Posterior vena cava (tissue), 2 donors: ENCODE results near the gene PYCARD. TPM values are rescaled to one million over a fixed set of nuclear protein-coding genes. Genes with fewer than 3 reads are reported as not detected.

Experiments used
- DNase-seq: peaks from one replicate; pipeline ENCODE4 v3.0.0-alpha.2; 2020; ENCODE audit warnings: low spot score
- intact Hi-C, 2 donors: fragments of 100-400 bp; cut with DNase I; formaldehyde crosslinking; loops; one replicate each; pipeline versions ENCODE4 v1.14.1 to v1.14.2; 2022 to 2023
- total RNA-seq, 2 donors: library from RNA; stranded (reverse); fragmentation: NEBNext Ultra II Directional; extraction: Animal tissue kit (Norgen Biotek cat#: 25700); gene quantifications; one replicate each; pipeline ENCODE4 v1.2.1, GENCODE V29; 2021
- donor health status: DM: yes; HTN: yes; CAD: no.
- donor health status: DM: yes; HTN: yes; CAD: no.

Gene PYCARD
- total RNA-seq, 2 donors from 2014 or later: 13.0 to 23.9 TPM

DNA sequence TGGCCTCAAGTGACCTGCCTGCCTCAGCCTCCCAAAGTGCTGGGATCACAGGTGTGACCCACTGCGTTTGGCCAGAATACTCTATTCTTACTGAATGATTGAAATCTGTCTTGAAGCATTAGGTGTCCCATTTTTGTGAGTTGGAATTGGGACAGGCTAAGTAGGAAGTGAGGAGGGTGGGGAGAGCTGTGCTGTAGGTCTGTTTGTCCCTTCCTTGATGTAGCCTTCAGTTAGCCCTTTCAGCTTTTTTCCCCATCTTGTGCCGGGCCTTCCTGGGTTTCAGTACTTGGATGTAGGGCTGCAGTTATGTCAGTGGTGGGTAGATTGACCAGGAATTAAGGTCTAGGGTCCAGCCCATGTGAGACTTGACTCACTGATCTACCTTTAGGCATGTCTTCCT lies 8.7 kb downstream of the PYCARD start:
- DNase-seq: peak; percentile 8
- intact Hi-C loops: no loop called here

DNA sequence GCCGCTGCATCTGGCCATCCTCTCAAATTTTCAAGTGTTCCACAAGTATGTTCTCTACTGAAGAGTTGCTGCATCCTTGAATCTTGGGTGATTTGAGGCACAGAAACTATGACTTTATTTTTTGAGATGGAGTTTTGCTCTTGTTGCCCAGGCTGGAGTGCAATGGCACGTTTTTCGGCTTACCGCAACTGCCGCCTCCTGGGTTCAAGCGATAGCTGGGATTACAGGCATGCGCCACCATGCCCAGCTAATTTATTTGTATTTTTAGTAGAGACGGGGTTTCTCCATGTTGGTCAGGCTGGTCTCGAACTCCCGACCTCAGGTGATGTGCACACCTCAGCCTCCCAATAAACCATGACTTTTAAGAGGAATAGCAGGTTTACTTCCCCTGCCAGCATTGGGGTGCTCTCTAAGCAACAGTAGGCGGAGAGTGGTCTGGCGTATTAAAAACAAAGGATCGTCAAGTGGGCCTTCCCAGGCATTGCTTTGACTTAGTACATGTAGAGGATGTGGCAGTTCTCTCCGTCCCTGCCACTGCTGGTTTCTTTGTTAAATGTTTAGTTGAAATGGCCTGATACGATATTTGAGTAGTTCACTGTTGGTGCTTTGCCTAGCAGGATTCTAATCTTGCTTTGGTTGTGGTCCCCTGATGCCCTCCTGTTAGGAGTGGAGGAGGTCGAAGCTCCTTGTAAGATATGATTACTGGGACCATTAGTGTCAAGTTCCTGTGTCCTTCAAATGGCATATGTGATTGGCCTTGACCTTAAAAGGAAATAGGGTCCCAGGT lies 9.5 kb downstream of the PYCARD start:
- peak; percentile 24 for DNase-seq
- intact Hi-C loops: no loop called here

DNA sequence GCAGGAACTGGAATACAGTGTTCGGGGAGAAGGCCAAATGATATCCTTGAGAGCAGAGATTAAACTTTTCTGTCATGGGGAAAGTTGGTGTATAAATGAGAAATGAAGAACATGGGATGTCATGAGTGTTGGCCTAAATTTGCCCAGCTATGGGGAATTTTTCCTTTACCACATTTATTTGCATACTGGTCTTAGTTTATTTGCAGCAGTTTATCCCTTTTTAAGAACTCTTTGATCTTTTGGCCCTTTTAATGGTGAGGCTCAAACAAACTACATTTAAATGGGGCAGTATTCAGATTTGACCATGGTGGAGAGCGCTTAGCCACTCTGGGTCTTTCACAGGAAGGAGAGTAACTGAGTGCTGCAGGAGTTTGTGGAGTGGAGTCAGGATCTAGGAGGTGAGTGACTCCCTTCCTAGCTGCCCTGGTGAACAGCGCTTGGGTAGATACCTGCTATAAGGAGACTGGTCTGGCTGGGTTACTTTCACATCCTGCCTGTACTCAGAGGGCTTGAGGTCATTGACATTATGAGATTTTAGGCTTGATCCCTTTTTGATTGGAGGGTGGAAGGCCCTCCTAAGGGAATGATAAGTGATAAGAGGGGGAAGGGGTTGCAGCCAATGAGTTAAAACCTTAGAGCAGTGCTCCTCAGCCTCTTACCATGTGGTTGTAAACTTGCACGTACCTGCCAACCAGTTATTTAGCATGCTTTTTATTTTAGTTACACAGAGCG lies 10.7 kb downstream of the PYCARD start:
- intact Hi-C loops: no loop called here
- DNase-seq: peak; percentile 8

DNA sequence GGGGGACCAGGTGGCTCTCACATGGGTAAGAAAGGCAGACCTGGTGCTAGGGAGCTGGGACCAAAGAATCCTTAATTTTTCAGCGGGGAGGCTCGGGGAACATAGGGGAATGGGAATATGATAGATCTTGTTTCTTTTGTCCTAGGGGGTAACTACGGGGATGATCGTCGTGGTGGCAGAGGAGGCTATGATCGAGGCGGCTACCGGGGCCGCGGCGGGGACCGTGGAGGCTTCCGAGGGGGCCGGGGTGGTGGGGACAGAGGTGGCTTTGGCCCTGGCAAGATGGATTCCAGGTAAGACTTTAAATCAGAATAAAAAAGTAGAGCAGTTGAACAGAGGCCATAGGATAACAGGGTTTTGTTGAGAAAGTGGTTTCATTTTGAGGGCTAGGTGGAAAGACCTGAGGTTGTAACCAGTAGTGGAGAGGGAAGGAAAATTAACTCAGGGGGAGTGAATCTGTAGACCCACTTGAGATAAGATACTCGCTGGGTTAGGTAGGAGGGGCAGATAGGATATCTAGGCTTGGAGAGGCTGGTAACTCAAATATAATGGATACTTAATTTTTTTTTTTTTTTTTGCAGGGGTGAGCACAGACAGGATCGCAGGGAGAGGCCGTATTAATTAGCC lies 11.6 kb downstream of the PYCARD start:
- intact Hi-C loops: no loop called here
- DNase-seq: peak; percentile 64

DNA sequence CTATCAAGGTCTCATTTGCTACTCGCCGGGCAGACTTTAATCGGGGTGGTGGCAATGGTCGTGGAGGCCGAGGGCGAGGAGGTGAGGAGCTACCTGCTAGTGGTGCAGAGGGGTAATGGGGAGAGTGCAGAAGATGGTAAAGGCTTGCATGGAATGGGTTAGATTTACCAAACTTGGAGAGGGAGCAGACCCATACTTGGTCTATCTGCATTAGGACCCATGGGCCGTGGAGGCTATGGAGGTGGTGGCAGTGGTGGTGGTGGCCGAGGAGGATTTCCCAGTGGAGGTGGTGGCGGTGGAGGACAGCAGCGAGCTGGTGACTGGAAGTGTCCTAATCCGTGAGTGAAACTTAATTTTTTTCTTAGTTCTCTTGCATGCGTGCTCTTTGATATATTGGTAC lies 12.5 kb downstream of the PYCARD start:
- DNase-seq: peak; percentile 51

DNA sequence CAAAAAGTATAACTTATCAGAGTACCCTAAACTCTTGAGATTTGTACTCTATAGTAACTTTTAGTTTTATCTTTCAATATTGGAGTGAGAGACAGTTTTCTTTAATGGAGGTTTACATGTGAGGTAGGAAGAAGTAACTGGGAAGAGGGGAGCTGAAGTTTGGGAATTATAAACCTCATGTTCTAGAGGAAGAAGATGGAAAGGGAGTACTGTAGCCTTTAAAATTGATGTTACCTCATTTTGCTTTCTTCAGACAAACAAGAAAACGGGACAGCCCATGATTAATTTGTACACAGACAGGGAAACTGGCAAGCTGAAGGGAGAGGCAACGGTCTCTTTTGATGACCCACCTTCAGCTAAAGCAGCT lies 13.2 kb downstream of the PYCARD start:
- intact Hi-C loops: loop anchor here in 1 of 2 donors (10.0 kb wide), 1 partner anchor 255 kb away; the partner anchor contains the start of gene ZNF843
- no peak for DNase-seq

More for the DNA sequence above, 12.5 kb downstream of the PYCARD start:
- intact Hi-C loops: no loop called here

DNA sequence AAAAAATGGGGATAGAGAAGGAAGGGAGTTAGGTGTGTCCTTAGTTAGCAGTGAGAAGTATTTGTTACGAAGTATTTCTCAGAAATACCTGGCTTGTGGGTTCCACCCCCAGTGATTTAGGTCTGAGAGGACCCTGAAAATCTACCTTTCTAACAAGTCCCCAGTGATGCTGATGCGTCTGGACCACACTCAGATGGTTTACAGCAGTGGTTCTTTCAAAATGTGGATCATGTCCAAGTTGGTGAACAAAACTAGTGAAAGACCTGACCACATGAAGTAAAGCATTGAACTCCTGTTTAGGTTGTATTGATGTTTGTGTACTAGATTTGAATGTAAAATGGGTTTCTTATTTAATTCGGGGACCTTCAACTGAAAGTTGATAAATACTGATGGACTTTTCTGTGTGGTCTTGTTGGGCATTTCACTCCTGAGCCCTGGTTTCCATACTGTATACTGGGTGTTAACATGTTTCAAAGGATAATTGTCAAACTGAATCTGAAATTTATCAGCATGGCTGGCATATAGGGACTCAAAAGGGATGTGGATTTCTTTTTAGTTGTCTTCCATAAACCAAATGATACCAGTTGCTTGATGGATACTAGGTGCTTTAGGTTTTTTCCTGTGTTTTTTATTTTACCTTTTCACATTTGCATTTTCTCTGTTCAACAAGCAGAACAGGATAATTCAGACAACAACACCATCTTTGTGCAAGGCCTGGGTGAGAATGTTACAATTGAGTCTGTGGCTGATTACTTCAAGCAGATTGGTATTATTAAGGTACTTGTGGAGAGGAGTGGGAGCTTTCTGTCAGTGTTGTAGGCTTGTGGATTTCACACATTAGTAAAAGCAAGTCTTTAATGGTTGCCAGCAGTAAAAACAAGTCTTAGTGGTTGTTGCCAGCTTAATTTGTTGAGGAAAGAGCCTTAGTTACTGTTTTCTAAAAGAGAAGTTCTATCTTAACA lies 13.8 kb downstream of the PYCARD start:
- DNase-seq: peak; percentile 3
- intact Hi-C loops: loop anchor here in 1 of 2 donors (10.0 kb wide), 1 partner anchor 256 kb away; the partner anchor contains the start of gene ZNF843

DNA sequence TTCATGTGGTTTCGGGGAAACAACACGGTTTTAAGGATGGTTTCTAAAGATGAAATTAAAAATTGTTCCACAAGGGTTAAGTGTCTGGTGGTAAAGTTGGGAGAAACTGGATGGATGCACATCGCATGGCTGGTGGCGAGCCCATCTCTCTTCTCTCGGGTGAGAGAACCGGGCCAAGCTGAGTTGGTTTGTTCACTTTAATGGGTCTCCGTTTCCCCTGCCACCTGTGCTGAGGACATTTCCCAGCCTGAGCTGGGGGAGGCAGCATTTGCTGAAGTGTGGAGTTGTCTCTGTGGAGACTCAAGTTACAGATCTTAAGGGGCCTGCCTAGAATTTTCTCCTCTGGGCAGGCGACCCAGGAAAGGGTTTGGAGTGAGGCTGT lies 14.8 kb downstream of the PYCARD start:
- DNase-seq: peak; percentile 47
- intact Hi-C loops: loop anchor here in 1 of 2 donors (10.0 kb wide), 1 partner anchor 257 kb away; the partner anchor contains the start of gene ZNF843

DNA sequence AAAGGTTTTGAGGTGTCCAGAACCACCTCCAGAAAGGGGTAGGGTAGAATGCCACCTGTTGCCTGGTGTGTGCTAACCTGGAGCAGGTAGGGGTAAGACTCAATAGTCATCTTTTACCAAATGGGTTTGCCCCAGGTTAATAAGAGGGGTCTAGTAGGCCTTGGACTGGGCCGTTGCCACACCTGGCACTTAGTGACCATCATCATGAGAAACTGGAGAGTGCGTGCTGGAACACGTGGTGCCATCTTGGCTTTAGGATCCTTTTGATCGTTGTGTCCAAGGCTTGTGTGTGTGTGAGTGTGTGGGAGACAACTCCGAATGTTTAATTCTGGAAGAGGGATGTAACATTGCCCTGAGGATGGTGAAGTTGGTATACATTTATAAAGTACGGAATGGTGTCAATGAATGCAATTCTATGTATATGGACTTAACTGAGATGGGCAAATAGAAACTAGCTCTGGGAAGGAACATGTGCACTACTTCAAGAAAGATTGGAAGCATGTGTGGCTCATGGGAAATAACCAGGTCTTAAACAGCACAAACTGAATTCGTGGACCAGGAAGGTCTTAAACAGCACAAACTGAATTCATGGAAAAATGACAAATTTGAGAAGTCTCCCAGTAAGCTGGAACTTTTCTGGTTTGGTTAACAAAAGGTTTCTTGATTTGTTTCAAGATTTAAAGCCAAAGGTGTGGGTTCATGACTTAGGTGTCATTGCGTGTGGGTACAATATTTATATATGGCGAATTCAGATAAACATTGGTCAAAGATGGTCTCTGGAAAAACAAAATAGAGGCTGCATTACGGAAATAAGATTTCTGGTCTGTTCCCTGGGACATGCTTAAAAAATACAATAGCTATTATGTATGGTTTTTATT lies 15.4 kb downstream of the PYCARD start:
- intact Hi-C loops: loop anchor here in 1 of 2 donors (1.0 to 10.0 kb wide), 2 partner anchors 14 to 258 kb away; partner anchors contain the start of gene ZNF843
- peak; percentile 61 for DNase-seq

DNA sequence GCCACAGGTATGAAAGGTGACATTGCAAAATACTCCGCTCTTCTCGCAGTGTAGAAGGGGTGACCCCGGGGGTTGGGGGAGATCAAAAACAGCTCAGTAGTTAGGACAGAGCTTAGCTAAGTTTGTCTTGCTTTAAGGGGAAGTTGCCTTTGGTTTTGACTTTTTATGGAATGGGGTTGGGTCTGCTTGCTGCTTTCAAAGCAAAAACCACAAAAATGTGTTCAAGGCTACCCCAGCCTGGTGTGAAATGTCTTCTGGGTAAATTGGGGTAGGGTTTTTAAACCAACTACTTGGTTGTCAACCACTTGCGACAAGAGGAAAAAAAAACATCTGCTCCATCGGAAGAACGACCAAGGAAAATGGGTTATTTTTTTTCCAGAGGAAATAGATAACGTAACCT lies 16.4 kb downstream of the PYCARD start:
- DNase-seq: no peak
- intact Hi-C loops: loop anchor here in 1 of 2 donors (1.0 to 10.0 kb wide), 2 partner anchors 15 to 259 kb away; partner anchors contain the start of gene ZNF843

DNA sequence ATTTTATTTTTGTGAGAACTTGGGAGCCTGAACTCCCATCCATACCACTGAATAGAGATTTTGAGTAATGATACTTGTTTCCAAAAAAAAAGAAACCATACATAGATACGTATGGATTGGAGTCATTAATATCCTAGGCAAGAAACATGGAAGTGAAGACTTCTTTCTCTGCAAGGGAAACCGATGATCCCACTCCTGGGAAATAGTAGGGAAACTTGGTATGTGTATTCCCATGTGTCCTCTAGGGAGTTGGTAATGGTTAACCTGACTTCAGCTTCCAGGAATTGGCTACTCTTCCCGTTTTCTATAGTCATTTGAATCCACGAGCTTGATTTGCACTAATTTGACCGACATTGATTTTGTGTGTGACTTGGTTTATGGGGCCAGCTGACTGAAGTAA lies 17.2 kb downstream of the PYCARD start:
- intact Hi-C loops: loop anchor here in 1 of 2 donors (10.0 kb wide), 1 partner anchor 259 kb away; the partner anchor contains the start of gene ZNF843
- DNase-seq: no peak

DNA sequence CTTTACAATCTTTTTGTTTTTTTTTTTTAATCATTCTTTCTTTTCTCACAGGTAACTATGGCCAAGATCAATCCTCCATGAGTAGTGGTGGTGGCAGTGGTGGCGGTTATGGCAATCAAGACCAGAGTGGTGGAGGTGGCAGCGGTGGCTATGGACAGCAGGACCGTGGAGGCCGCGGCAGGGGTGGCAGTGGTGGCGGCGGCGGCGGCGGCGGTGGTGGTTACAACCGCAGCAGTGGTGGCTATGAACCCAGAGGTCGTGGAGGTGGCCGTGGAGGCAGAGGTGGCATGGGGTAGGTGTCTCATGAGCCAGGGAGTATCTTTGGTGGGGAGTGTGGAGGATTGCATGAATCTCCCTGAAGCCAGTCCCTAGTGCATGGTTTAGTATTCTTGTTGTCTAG lies 17.7 kb downstream of the PYCARD start:
- peak; percentile 59 for DNase-seq
- intact Hi-C loops: loop anchor here in 1 of 2 donors (10.0 kb wide), 1 partner anchor 260 kb away; the partner anchor contains the start of gene ZNF843

DNA sequence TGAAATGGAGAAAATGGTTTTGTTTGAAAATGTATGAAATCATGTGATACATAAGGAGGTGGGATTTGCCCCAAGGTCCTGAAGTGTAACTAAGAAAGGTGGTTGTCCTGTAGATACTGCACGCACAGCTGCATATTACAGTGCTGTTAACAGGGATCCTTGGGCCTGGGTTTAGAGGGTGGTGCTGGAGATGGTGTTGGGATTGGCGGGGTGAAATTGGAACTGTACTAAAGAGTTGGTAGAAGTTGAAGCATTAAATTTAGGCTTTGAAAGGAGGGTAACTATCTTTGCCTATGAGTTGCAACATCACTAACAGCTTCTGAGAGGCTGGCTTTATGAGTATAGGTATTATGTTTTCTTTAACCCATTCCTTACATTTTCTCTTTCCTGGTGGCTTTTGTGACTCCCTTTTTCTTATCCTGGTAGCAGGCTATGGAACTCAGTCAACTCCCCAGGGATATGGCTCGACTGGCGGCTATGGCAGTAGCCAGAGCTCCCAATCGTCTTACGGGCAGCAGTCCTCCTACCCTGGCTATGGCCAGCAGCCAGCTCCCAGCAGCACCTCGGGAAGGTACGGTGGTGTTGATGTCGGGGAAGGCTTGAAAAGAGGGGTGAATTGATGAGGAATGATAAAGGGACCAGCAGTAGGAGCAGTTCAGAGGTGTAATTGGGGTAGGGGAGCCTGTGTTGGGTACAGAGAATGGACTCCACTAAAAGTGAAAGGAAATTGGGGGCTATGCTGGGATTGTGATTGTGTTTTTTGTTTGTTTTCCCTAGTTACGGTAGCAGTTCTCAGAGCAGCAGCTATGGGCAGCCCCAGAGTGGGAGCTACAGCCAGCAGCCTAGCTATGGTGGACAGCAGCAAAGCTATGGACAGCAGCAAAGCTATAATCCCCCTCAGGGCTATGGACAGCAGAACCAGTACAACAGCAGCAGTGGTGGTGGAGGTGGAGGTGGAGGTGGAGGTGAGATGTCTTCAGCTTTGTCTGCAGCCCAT lies 18.8 kb downstream of the PYCARD start:
- DNase-seq: peak; percentile 22
- intact Hi-C loops: loop anchor here in 1 of 2 donors (10.0 kb wide), 1 partner anchor 261 kb away; the partner anchor contains the start of gene ZNF843

DNA sequence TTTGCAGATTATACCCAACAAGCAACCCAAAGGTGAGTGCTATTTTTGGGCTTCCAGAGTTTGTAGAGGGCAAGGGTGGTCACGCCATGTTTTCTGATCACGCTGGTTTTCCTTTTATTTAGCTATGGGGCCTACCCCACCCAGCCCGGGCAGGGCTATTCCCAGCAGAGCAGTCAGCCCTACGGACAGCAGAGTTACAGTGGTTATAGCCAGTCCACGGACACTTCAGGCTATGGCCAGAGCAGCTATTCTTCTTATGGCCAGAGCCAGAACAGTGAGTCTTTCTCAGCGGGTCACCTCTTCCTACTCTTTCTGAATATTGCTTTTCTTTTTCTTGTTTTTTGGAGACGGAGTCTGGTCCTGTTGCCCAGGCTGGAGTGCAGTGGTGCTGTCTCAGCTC lies 20.2 kb downstream of the PYCARD start:
- DNase-seq: peak; percentile 10
- intact Hi-C loops: loop anchor here in 1 of 2 donors (10.0 kb wide), 1 partner anchor 262 kb away; the partner anchor contains the start of gene ZNF843

DNA sequence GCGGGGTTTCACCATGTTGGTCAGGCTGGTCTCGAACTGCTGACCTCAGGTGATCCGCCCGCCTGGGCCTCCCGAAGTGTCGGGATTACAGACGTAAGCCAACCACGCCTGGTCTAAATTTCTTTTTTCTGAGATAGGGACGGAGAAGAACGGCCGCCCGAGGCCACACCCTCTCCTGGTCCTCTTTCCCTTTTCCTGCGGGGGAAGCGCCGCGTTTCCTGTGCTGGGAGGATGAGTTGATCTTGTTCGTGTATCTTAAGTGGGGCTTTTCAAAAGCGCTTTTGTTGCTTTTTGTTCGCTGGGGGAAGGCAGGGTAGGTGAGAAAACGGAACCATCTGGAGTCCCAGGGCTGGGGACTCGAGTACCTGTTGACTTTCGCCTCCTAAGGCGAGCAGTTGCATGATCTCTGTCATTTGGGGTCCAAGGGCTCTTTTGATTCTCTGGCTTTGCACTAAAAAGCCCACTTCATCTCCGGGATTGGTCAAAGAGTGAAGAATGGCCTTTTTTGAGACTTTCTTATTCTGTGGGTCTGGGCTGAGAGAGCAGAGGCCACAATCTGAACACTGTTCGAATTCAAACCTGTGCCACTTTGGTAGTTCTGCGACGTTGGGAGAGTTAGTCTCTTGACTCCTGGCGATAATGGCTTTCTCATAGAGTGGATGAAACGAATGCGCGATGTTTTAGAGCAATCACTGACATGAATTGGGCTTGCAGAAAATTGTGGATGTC lies 21.3 kb downstream of the PYCARD start:
- peak; percentile 85 for DNase-seq
- intact Hi-C loops: loop anchor here in 1 of 2 donors (10.0 kb wide), 1 partner anchor 264 kb away; the partner anchor contains the start of gene ZNF843
